Common myeloid progenitor, CD34-positive (primary cell): ENCODE results near the gene RCAN3.
"Not testable (repeated sequence)": the region's sequence is repeated elsewhere in the genome, so short reads cannot be mapped to it uniquely, and the experiment has no call there.

Source experiments
- CTCF ChIA-PET: fragments of 350-600 bp; sonication (Branson Sonifier 250); formaldehyde crosslinking; loops from one replicate; lab custom pipeline; 2021; ENCODE audit warnings: antibody characterized with exemption; lab: Charles Lee
- POLR2A ChIA-PET: fragments of 350-600 bp; sonication (Branson Sonifier 250); formaldehyde crosslinking; loops from one replicate; lab custom pipeline; 2021; ENCODE audit warnings: antibody characterized with exemption; lab: Charles Lee
- DNase-seq, 3 donors: peaks; one replicate each; pipeline versions ENCODE4 v3.0.0 to v3.0.0-alpha.2; 2013
- H3K27ac ChIP-seq, 2 experiments: 1 replicate in 1 of 2; 2 replicates in 1 of 2; pipeline ENCODE4 v1.7.0; 2013; ENCODE audit warnings: inconsistent platforms in 2 of 2, low read length in 2 of 2, mild to moderate bottlenecking in 2 of 2, low read depth in 1 of 2, moderate library complexity in 1 of 2; ENCODE audit not compliant: severe bottlenecking in 2 of 2, insufficient read depth in 1 of 2, poor library complexity in 1 of 2
- H3K27me3 ChIP-seq, 5 experiments: replicated peaks in 2 of 5; 1 replicate in 3 of 5; 2 replicates in 2 of 5; pipeline versions ENCODE4 v1.6.1 to v1.7.0; 2013; ENCODE audit warnings: low read length in 4 of 5, mild to moderate bottlenecking in 2 of 5, moderate library complexity in 2 of 5, inconsistent platforms in 1 of 5; ENCODE audit not compliant: insufficient read depth in 5 of 5, control insufficient read depth in 4 of 5
- H3K36me3 ChIP-seq, 4 experiments: 1 replicate in 2 of 4; 2 replicates in 2 of 4; pipeline versions ENCODE4 v1.6.1 to v1.7.0; 2013; ENCODE audit warnings: low read length in 3 of 4, control low read depth in 1 of 4, mild to moderate bottlenecking in 1 of 4; ENCODE audit not compliant: control insufficient read depth in 4 of 4, insufficient read depth in 4 of 4
- H3K4me1 ChIP-seq, 4 experiments: 1 replicate in 3 of 4; 2 replicates in 1 of 4; pipeline versions ENCODE4 v1.6.1 to v1.7.1; 2013; ENCODE audit warnings: low read length in 3 of 4, mild to moderate bottlenecking in 3 of 4, control low read depth in 1 of 4, inconsistent platforms in 1 of 4, moderate library complexity in 1 of 4; ENCODE audit not compliant: control insufficient read depth in 4 of 4, insufficient read depth in 4 of 4; ENCODE audit errors: control extremely low read depth in 1 of 4
- H3K4me3 ChIP-seq, 7 experiments: 1 replicate in 4 of 7; 2 replicates in 3 of 7; pipeline versions ENCODE4 v1.5.1 to v1.7.0; 2013; ENCODE audit warnings: mild to moderate bottlenecking in 7 of 7, low read length in 6 of 7, moderate library complexity in 6 of 7, inconsistent platforms in 2 of 7, low read depth in 2 of 7, control low read depth in 1 of 7; ENCODE audit not compliant: insufficient read depth in 4 of 7, control insufficient read depth in 1 of 7; ENCODE audit errors: extremely low read depth in 1 of 7
- H3K9me3 ChIP-seq, 5 experiments: 1 replicate in 4 of 5; 2 replicates in 1 of 5; pipeline versions ENCODE4 v1.6.1 to v1.7.1; 2013; ENCODE audit warnings: low read length in 4 of 5, mild to moderate bottlenecking in 2 of 5, inconsistent platforms in 1 of 5, low read depth in 1 of 5, moderate library complexity in 1 of 5; ENCODE audit not compliant: control insufficient read depth in 4 of 5, insufficient read depth in 2 of 5; ENCODE audit errors: control extremely low read depth in 1 of 5
- WGBS: methylation state at CpG from one replicate; pipeline ENCODE4 v1.1.5; 2013; ENCODE audit not compliant: insufficient coverage; 5-methylcytosine and 5-hydroxymethylcytosine counted together

The RCAN3 gene

DNA sequence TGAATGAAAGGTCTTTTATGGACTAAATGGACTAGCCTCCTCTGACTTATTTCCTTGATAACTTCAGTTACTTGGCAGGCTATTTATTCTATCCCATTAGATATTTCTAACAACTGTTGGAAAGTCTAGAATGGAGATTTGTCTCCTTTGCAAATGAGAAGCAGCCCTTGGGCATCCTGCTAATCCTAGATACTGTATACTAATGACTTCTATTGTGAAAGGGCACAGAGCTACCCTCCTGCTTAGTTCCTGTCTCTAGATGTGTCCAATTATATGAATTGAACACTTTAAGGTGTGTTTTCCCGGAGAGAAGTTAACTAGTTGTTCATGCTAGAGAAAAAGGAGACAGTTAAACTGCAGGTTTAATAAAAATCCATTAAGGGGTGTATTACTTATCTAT is 43.0 kb downstream of the RCAN3 start:
- ChIA-PET CTCF (interaction anchor here (1.4 kb wide), 1 partner anchor 10 kb away, joined by 3 read pairs; the partner anchor contains the start of gene NCMAP), POLR2A (no interaction called here)
- Histone ChIP-seq H3K27ac (no peak overlapping the region), H3K9me3 (no peaks in the 10 kb centered on the region), H3K4me3 (no peak overlapping the region), H3K27me3 (peaks cover 0 to 3% (median 0%) of the 10 kb centered on the region in 5 experiments), H3K36me3 (no peaks in the 10 kb centered on the region), H3K4me1 (peaks cover 0 to 18% (median 5%) of the 10 kb centered on the region in 4 experiments)
- no peak for DNase-seq
- no CpG with 5 or more reads among the region's 1 CpG for whole genome bisulfite sequencing

DNA sequence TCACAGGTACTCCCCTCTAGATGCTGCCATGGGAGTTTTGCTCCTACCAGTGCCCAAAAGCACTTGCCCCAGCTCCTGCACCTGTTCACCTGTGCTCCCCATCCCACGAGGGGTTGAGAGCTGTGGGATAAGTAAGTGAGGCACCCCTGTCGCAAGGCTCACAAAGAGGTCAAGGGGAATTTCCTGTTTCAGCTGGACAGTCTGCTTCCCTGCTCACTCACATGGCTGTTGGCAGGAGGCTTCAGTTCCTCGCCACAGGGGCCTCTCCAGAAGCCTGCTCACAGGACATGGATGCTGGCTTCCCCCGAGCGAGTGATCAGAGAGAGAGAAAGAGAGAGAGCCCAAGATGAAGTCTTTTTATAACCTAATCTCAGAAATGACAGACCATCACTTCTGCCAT is 44.6 kb downstream of the RCAN3 start:
- WGBS: 100% methylated on average over 1 of the region's 5 CpGs
- Histone ChIP-seq H3K36me3 (no peaks in the 10 kb centered on the region), H3K4me3 (no peak overlapping the region), H3K9me3 (no peaks in the 10 kb centered on the region), H3K27ac (no peak overlapping the region), H3K27me3 (peaks cover 0 to 3% (median 0%) of the 10 kb centered on the region in 5 experiments), H3K4me1 (peaks cover 0 to 9% (median 8%) of the 10 kb centered on the region in 4 experiments)
- DNase-seq: no peak
- CTCF ChIA-PET: interaction anchor here (0.9 to 2.2 kb wide), 3 partner anchors 16 to 81 kb away, joined by 3 to 7 read pairs (median 3); no protein-coding TSS in a partner anchor
- POLR2A ChIA-PET: no interaction called here

DNA sequence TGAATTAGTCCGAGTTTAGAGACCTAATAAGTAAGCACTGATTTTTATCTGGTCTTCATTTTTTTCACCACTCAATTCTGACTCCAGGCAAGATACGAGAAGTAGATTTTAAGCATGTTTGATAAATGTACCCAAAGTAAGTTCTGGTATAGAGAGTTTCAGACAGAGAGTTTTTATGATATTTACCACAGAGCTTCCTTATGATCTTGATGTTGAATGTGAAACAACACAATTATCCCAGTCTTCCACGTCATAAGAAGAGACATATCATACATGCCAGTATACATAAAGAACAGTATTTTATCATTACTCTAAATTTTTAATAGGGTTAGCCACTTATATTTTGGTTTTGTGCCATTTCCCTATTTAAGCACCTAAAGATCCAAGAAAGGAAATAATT is 45.4 kb downstream of the RCAN3 start:
- WGBS: no CpG with 5 or more reads among the region's 3 CpGs
- DNase-seq: no peak
- ChIA-PET POLR2A (no interaction called here), CTCF (interaction anchor here (0.7 to 2.2 kb wide), 4 partner anchors 15 to 350 kb away, joined by 3 to 7 read pairs (median 4); no protein-coding TSS in a partner anchor)
- Histone ChIP-seq H3K4me1 (peaks cover 0 to 12% (median 8%) of the 10 kb centered on the region in 4 experiments), H3K27ac (no peak overlapping the region), H3K4me3 (no peak overlapping the region), H3K27me3 (peaks cover 0 to 3% (median 0%) of the 10 kb centered on the region in 5 experiments), H3K36me3 (no peaks in the 10 kb centered on the region), H3K9me3 (no peaks in the 10 kb centered on the region)

DNA sequence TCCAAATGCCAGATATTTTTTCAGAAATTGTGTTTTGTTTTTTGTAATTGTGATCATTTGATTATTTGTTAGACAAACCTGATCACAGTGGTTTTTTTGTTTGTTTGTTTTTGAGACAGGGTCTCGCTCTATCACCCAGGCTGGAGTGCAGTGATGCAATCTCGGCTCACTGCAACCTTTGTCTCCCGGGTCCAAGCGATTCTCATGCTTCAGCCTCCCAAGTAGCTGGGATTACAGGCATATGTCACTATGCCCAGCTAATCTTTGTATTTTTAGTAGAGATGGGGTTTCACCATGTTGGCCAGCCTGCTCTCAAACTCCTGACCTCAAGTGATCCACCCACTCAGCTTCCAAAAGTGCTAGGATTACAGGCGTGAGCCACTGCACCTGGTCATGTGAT is 46.6 kb downstream of the RCAN3 start:
- H3K9me3 ChIP-seq, DNase-seq, H3K27ac ChIP-seq, POLR2A ChIA-PET, H3K36me3 ChIP-seq, H3K27me3 ChIP-seq, H3K4me3 ChIP-seq: not testable (repeated sequence)
- H3K4me1 ChIP-seq: peaks cover 0 to 12% (median 8%) of the 10 kb centered on the region in 4 experiments
- CTCF ChIA-PET: interaction anchor here (0.7 to 2.2 kb wide), 2 partner anchors 14 to 24 kb away, joined by 3 to 7 read pairs; no protein-coding TSS in a partner anchor
- WGBS: 82% methylated on average over 5 of the region's 5 CpGs

DNA sequence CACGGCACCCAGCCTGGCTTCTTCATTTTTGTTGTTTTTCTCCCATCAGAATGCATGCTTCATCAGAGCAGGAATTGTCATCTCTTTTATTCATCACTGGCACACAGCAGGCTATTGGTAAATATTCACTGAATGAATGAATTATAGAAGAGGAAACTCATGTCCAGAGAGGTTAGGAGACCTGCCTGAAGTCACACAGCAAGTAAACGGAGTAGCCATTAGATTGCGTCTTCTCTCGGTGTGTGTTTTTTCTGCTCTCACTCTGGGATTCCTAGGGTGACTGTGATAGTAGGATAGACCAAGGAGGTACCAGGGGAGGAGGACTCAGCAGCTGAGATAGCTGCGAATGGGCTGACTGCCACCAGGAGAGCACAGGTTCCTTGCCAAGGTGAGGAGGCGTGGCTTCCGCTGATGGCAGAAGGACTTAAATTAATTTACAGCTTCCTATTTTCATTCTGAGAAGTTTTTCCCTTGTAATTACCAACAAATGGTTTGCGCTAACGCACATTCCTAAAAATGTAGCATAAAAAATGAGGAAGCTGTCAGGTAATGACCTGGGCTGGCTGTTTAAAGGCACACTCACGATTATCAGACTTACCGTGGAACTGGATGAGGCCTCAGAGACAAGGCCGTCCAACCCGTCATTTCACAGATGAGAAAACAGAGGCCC is 48.8 kb downstream of the RCAN3 start:
- CTCF ChIA-PET: interaction anchor here (0.9 to 1.0 kb wide), 2 partner anchors 15 to 36 kb away, joined by 3 read pairs; no protein-coding TSS in a partner anchor
- Histone ChIP-seq H3K9me3 (no peaks in the 10 kb centered on the region), H3K4me1 (peaks cover 0 to 23% (median 19%) of the 10 kb centered on the region in 4 experiments), H3K27ac (no peak overlapping the region), H3K36me3 (no peaks in the 10 kb centered on the region), H3K27me3 (peaks cover 0 to 6% (median 2%) of the 10 kb centered on the region in 5 experiments), H3K4me3 (peak overlapping the region in 1 of 7 experiments; percentile 2)
- POLR2A ChIA-PET: no interaction called here
- peak; percentile 26 to 50 (median 28) for DNase-seq
- WGBS: 53% methylated on average over 8 of the region's 13 CpGs

DNA sequence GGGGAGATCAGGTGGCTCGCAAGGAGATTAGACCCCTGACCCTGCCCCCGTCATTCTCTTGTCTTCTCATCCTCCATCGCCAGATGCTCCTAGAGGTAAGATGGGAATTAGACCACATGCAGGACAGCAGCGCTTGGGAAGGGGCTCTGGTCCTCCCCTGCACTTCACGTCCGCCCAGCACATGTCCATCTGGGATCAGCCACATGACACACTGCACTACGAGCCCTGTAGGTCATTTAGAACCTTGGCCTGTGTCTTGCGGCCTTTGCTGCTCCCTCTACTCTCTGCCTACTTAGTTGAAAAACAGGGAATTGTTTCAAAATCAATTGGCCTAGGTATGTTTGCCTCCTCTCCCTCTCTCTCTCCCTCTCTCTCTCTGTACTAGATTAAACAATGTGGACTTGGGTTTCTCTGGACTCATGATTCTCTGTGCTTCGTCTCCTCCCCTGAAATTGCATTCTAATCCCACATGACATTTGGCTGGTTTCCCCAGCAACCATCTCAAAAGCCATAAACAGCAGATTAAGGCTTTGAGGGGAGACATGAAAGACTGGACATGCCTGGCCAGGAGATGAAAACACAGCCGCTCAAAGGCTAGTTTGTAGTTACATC is 49.4 kb downstream of the RCAN3 start:
- CTCF ChIA-PET: interaction anchor here (0.9 to 1.0 kb wide), 2 partner anchors 16 to 35 kb away, joined by 3 read pairs; no protein-coding TSS in a partner anchor
- peak in 1 of 3 donors; percentile 20 for DNase-seq
- H3K4me1 ChIP-seq: peaks cover 0 to 26% (median 19%) of the 10 kb centered on the region in 4 experiments
- POLR2A ChIA-PET: no interaction called here
- H3K9me3 ChIP-seq: no peaks in the 10 kb centered on the region
- whole genome bisulfite sequencing: 89% methylated on average over 10 of the region's 10 CpGs
- H3K27me3 ChIP-seq: peaks cover 0 to 10% (median 6%) of the 10 kb centered on the region in 5 experiments
- H3K36me3 ChIP-seq: no peaks in the 10 kb centered on the region
- no peak overlapping the region for H3K27ac ChIP-seq
- H3K4me3 ChIP-seq: peak overlapping the region in 1 of 7 experiments; percentile 2
